IMR-90 (cell line): Measurements from ENCODE around the gene METTL2B. TPM values are rescaled to one million over a fixed set of nuclear protein-coding genes. Genes with fewer than 3 reads are reported as not detected.
"Not testable (repeated sequence)": the region's sequence is repeated elsewhere in the genome, so short reads cannot be mapped to it uniquely, and the experiment has no call there.

Experiments
- ATAC-seq: fragments of 200-7000 bp; cut with Tn5 transposase; 2 replicates; pipeline ENCODE4 v1.9.1; 2020; ENCODE audit warnings: low read depth, mild to moderate bottlenecking, moderate library complexity
- Bru-seq: library from RNA; stranded (reverse); fragments of 400-500 nt; gene quantifications from one replicate; lab custom pipeline; 2021; lab: Mats Ljungman, UMichigan
- BruChase-seq, 2 experiments: library from RNA; stranded (reverse); fragments of 400-500 nt; gene quantifications; one replicate each; lab custom pipeline; 2021; lab: Mats Ljungman, UMichigan
- BruUV-seq: library from RNA; stranded (reverse); fragments of 400-500 nt; replicated peaks from 2 replicates; lab custom pipeline; 2021; lab: Mats Ljungman, UMichigan
- CTCF ChIA-PET: fragments of 300-600 bp; formaldehyde crosslinking; extraction: SDS; loops from one replicate; lab custom pipeline; 2021; ENCODE audit warnings: antibody characterized with exemption; lab: Yijun Ruan, JAX
- POLR2A ChIA-PET: fragments of 300-600 bp; sonication (Branson Sonifier 250); formaldehyde crosslinking; loops from one replicate; lab custom pipeline; 2022; ENCODE audit warnings: antibody characterized with exemption; ENCODE audit not compliant: unreplicated experiment; lab: Charles Lee
- DNase-seq: peaks from one replicate; pipeline ENCODE4 v3.0.0; 2013
- H2AFZ ChIP-seq: replicated peaks from 2 replicates; pipeline ENCODE3; 2013; ENCODE audit warnings: low read length, mild to moderate bottlenecking; ENCODE audit not compliant: poor library complexity
- H2AK5ac ChIP-seq: 2 replicates; pipeline ENCODE4 v1.6.1; 2013; ENCODE audit warnings: low read depth, low read length, inconsistent platforms
- H2AK9ac ChIP-seq: replicated peaks from 2 replicates; pipeline ENCODE3; 2013; ENCODE audit warnings: mild to moderate bottlenecking, low read depth, low read length, moderate library complexity; ENCODE audit not compliant: poor library complexity
- H2BK120ac ChIP-seq: 2 replicates; pipeline ENCODE4 v1.6.1; 2013; ENCODE audit warnings: low read depth, low read length, inconsistent platforms
- H2BK15ac ChIP-seq: 3 replicates; pipeline ENCODE4 v1.6.1; 2013; ENCODE audit warnings: low read depth, low read length, inconsistent platforms
- H2BK20ac ChIP-seq: 2 replicates; pipeline ENCODE4 v1.6.1; 2013; ENCODE audit warnings: low read depth, mild to moderate bottlenecking, inconsistent platforms, low read length, moderate library complexity
- H2BK5ac ChIP-seq: 2 replicates; pipeline ENCODE4 v1.6.1; 2013; ENCODE audit warnings: mild to moderate bottlenecking, low read depth, low read length, inconsistent platforms; ENCODE audit not compliant: poor library complexity, severe bottlenecking
- H3K14ac ChIP-seq: replicated peaks from 2 replicates; pipeline ENCODE4 v1.6.1; 2013; ENCODE audit warnings: low read depth, low read length, inconsistent platforms
- H3K18ac ChIP-seq: 2 replicates; pipeline ENCODE4 v1.6.1; 2013; ENCODE audit warnings: low read depth, low read length, control low read depth
- H3K23ac ChIP-seq: 2 replicates; pipeline ENCODE4 v1.6.1; 2013; ENCODE audit warnings: low read depth, low read length, inconsistent platforms
- H3K27ac ChIP-seq: 2 replicates; pipeline ENCODE4 v1.5.1; 2013; ENCODE audit warnings: mild to moderate bottlenecking, control low read depth, low read length; ENCODE audit not compliant: insufficient read depth
- H3K27me3 ChIP-seq: 2 replicates; pipeline ENCODE4 v1.6.1; 2013; ENCODE audit warnings: low read length; ENCODE audit not compliant: control insufficient read depth, insufficient read depth
- H3K36me3 ChIP-seq: 2 replicates; pipeline ENCODE4 v1.6.1; 2013; ENCODE audit warnings: low read length, mixed read lengths; ENCODE audit not compliant: control insufficient read depth, insufficient read depth
- H3K4ac ChIP-seq: 2 replicates; pipeline ENCODE4 v1.6.1; 2013; ENCODE audit warnings: low read depth, low read length, inconsistent platforms
- H3K4me1 ChIP-seq: 2 replicates; pipeline ENCODE4 v1.6.1; 2013; ENCODE audit warnings: low read length, mixed read lengths; ENCODE audit not compliant: control insufficient read depth, insufficient read depth
- H3K4me2 ChIP-seq: 2 replicates; pipeline ENCODE4 v1.6.1; 2013; ENCODE audit warnings: low read depth, mild to moderate bottlenecking, control low read depth, low read length, moderate library complexity
- H3K4me3 ChIP-seq: 2 replicates; pipeline ENCODE4 v1.5.1; 2013; ENCODE audit warnings: low read depth, mild to moderate bottlenecking, control low read depth, low read length, moderate library complexity; ENCODE audit not compliant: insufficient read depth
- H3K56ac ChIP-seq: 2 replicates; pipeline ENCODE4 v1.6.1; 2013; ENCODE audit warnings: low read length, inconsistent platforms; ENCODE audit not compliant: insufficient read depth; ENCODE audit errors: extremely low read depth
- H3K79me1 ChIP-seq, 2 experiments: 2 replicates each; pipeline ENCODE4 v1.6.1; 2013; ENCODE audit warnings: low read length in 2 of 2, inconsistent platforms in 1 of 2, low read depth in 1 of 2
- H3K9ac ChIP-seq: 2 replicates; pipeline ENCODE4 v1.6.1; 2013; ENCODE audit warnings: low read depth, low read length, control low read depth
- H3K9me1 ChIP-seq: 2 replicates; pipeline ENCODE4 v1.6.1; 2013; ENCODE audit warnings: low read length, inconsistent platforms; ENCODE audit not compliant: insufficient read depth
- H3K9me3 ChIP-seq: 2 replicates; pipeline ENCODE4 v1.6.1; 2013; ENCODE audit warnings: low read length; ENCODE audit not compliant: control insufficient read depth, insufficient read depth
- H4K20me1 ChIP-seq: 2 replicates; pipeline ENCODE4 v1.6.1; 2013; ENCODE audit warnings: low read length, inconsistent platforms; ENCODE audit not compliant: insufficient read depth
- H4K5ac ChIP-seq: 2 replicates; pipeline ENCODE4 v1.6.1; 2013; ENCODE audit warnings: mild to moderate bottlenecking, low read depth, low read length, control low read depth
- H4K8ac ChIP-seq, 2 experiments: 2 replicates each; pipeline ENCODE4 v1.6.1; 2013; ENCODE audit warnings: low read depth in 2 of 2, low read length in 2 of 2, control low read depth in 1 of 2, inconsistent platforms in 1 of 2
- H4K91ac ChIP-seq: 2 replicates; pipeline ENCODE4 v1.6.1; 2013; ENCODE audit warnings: low read depth, low read length, inconsistent platforms; ENCODE audit not compliant: insufficient read depth
- CEBPB ChIP-seq: IDR thresholded peaks from 2 replicates; pipeline ENCODE4 v1.6.1; 2012; ENCODE audit warnings: low read depth, low read length, improper control_type of control experiment
- MAZ ChIP-seq: IDR thresholded peaks from 2 replicates; pipeline ENCODE4 v1.6.1; 2012; ENCODE audit warnings: low read depth, mild to moderate bottlenecking, low read length, improper control_type of control experiment, moderate library complexity, borderline replicate concordance
- MXI1 ChIP-seq: IDR thresholded peaks from 2 replicates; pipeline ENCODE4 v1.6.1; 2012; ENCODE audit warnings: low read depth, mild to moderate bottlenecking, low read length, moderate library complexity, borderline replicate concordance
- POLR2A ChIP-seq: IDR thresholded peaks from 2 replicates; pipeline ENCODE4 v1.6.1; 2012; ENCODE audit warnings: mild to moderate bottlenecking, low read depth, low read length
- RAD21 ChIP-seq: IDR thresholded peaks from 2 replicates; pipeline ENCODE4 v1.6.1; 2012; ENCODE audit warnings: low read length, improper control_type of control experiment
- WGBS, 2 experiments: methylation state at CpG; one replicate each; pipeline versions ENCODE4 v1.1.5 to v1.1.7; 2013; ENCODE audit warnings: missing lambda C conversion rate in 2 of 2; ENCODE audit not compliant: insufficient read length in 1 of 2; ENCODE audit errors: extremely low coverage in 2 of 2; 5-methylcytosine and 5-hydroxymethylcytosine counted together
- dilution Hi-C: fragments of 300-500 bp; cut with HindIII; formaldehyde crosslinking; loops from one replicate; pipeline ENCODE4 v1.14.3; 2018; ENCODE audit warnings: low sequenced_read_pairs; ENCODE audit not compliant: unreplicated experiment
- in situ Hi-C: fragments of 300-500 bp; cut with MboI; formaldehyde crosslinking; loops from 3 replicates; pipeline ENCODE4 v1.14.3; 2019; ENCODE audit warnings: low sequenced_read_pairs, inconsistent platforms, mixed read lengths
- intact Hi-C: fragments of 100-400 bp; cut with micrococcal nuclease; formaldehyde crosslinking; loops from 2 replicates; pipeline ENCODE4 v1.10.0; 2022
- long read RNA-seq: library from polyadenylated mRNA; unstranded; transcript quantifications from one replicate; pipeline ENCODE4 v2.0.0, GENCODE V29; 2021; ENCODE audit not compliant: unreplicated experiment
- polyA plus RNA-seq, 3 experiments: library from polyadenylated mRNA; depleted of rRNA; stranded (reverse); fragments of >200 nt; gene quantifications; 2 replicates each; pipeline ENCODE4 v1.2.3, GENCODE V29; 2012; ENCODE audit warnings: low replicate concordance in 1 of 3
- total RNA-seq: library from RNA; depleted of rRNA; stranded (reverse); fragments of >200 nt; gene quantifications from 2 replicates; pipeline ENCODE4 v1.2.3, GENCODE V29; 2012; rRNA removed
- TF ChIP-seq, protein P1 (sequence below): conservative IDR thresholded peaks from 2 replicates; pipeline ENCODE4 v1.5.1; 2012; ENCODE audit warnings: mild to moderate bottlenecking, low read depth, low read length, improper control_type of control experiment

Gene METTL2B, protein sequence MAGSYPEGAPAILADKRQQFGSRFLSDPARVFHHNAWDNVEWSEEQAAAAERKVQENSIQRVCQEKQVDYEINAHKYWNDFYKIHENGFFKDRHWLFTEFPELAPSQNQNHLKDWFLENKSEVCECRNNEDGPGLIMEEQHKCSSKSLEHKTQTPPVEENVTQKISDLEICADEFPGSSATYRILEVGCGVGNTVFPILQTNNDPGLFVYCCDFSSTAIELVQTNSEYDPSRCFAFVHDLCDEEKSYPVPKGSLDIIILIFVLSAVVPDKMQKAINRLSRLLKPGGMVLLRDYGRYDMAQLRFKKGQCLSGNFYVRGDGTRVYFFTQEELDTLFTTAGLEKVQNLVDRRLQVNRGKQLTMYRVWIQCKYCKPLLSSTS
- total RNA-seq (34.2 and 45.8 TPM in 2 replicates), polyA plus RNA-seq (2012; rRNA removed) (14.1 and 18.0 TPM in 2 replicates), Bru-seq, nascent RNA (percentile 80 among the genes with signal in this experiment), BruChase-seq, experiment 1, labeled RNA remaining after a 6-hour chase (percentile 94 among the genes with signal in this experiment), BruChase-seq, experiment 2, labeled RNA remaining after a 2-hour chase (percentile 90 among the genes with signal in this experiment)
- 7.1 and 7.9 TPM in 2 replicates for polyA plus RNA-seq (2012; cell fraction: cytosol; rRNA removed)
- 6.4 and 18.4 TPM in 2 replicates for polyA plus RNA-seq (2012; cell fraction: nucleus; rRNA removed; ENCODE audit: low replicate concordance)
- long read RNA-seq, transcript METTL2B-201 (9 exons, 2,182 nt), result major isoform, 6 of 18 reads
- long read RNA-seq, partial matches to known transcripts, result 4 of 18 reads
- long read RNA-seq, other reads (novel, unspliced or antisense), result 4 of 18 reads

DNA sequence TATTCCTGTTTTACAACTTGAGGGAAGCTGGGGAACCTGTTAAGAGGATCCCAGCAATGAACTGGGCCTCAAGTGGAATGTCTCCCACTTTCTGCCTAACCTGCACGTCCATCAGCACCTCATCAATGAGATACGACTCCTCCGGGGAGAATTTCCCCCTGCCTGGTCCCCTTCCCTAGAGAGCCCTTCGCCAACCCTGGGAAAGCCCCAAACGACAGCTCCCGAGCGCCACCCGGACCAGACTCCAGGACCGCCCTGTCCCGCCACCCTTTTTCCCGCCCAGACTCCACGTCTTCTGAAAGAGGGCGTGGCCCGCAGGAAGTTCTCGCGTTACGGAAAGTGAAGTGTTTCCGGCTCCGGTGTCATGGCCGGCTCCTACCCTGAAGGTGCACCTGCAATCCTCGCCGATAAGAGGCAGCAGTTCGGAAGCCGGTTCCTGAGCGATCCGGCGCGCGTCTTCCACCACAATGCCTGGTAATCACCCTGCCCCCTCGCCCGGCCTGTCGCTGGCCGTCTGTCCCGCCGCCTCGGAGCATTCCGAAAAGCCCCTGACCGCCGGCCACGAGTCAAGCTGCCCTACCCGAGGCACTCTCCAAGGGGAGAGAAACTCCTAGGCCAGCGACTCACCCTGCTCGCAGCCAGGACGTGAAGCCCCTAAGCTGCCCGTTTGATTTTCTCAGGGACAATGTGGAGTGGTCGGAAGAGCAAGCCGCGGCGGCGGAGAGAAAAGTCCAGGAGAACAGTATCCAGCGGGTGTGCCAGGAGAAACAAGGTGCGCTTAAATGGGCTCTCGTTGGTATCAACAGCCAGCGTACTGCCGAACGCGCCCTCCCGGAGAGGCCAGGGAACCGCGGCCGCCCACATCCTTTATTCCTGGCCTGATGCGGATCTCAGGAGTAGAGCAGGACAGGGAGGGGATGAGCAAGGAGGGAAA is at the start of gene METTL2B:
TSS of gene METTL2B (plus strand) at position 347 of the 934 bp plus-strand sequence. CDS start at position 365, 18 bp downstream.
- WGBS, 2 experiments, result 0% methylated on average over 19 of the region's 62 CpGs; no CpG with 5 or more reads in 1 of the 2 experiments

More for the DNA sequence above, at the start of gene METTL2B:
- peak within 1 kb of the TSS; percentile 53 for H4K91ac ChIP-seq
- H3K4me3 ChIP-seq, result peak within 1 kb of the TSS; percentile 75
- H3K27ac ChIP-seq, result peak within 1 kb of the TSS; percentile 83
- intact Hi-C loops, result loop anchor here (5.0 kb wide), 1 partner anchor 406 kb away; no protein-coding TSS in a partner anchor
- H3K4me1 ChIP-seq, H3K23ac ChIP-seq, H2AK9ac ChIP-seq, in situ Hi-C loops, H4K20me1 ChIP-seq, H2BK20ac ChIP-seq, H3K9me3 ChIP-seq, H3K9me1 ChIP-seq, H3K27me3 ChIP-seq, H2BK15ac ChIP-seq, POLR2A ChIA-PET, dilution Hi-C loops, H3K18ac ChIP-seq, BruUV-seq: not testable (repeated sequence)
- H3K9ac ChIP-seq, result peak within 1 kb of the TSS; percentile 90
- H2BK5ac ChIP-seq, result peak within 1 kb of the TSS; percentile 35
- ATAC-seq (peak; percentile 95), DNase-seq (peak; percentile 88)
- CTCF ChIA-PET, result interaction anchor here (1.1 kb wide), 1 partner anchor 16 kb away, joined by 5 read pairs; no protein-coding TSS in a partner anchor
- H3K4ac ChIP-seq, result peak within 1 kb of the TSS; percentile 72
- peak within 1 kb of the TSS; percentile 96 to 99 for H4K8ac ChIP-seq
- H3K79me1 ChIP-seq, result peaks cover 13 to 23% of the 10 kb centered on the region in 2 experiments
- peak within 1 kb of the TSS; percentile 25 for H3K56ac ChIP-seq
- H2AFZ ChIP-seq, result peak within 1 kb of the TSS; percentile 84
- peak within 1 kb of the TSS; percentile 41; the same call in 1 of the 2 replicates for H2BK120ac ChIP-seq
- peaks cover 11% of the 10 kb centered on the region for H3K36me3 ChIP-seq
- peak within 1 kb of the TSS; percentile 68 for H4K5ac ChIP-seq
- peak within 1 kb of the TSS; percentile 34 for H3K14ac ChIP-seq
- TF ChIP-seq CEBPB (0 out of 2 replicates have a peak, but pooled peaks have one; percentile 6), POLR2A (peak; percentile 66; the same call in 1 of the 2 replicates), MAZ (0 out of 2 replicates have a peak, but pooled peaks have one; percentile 16), RAD21 (peak; percentile 25; the same call in 1 of the 2 replicates), MXI1 (peak; percentile 77; the same call in 1 of the 2 replicates)
- TF ChIP-seq, protein P1, sequence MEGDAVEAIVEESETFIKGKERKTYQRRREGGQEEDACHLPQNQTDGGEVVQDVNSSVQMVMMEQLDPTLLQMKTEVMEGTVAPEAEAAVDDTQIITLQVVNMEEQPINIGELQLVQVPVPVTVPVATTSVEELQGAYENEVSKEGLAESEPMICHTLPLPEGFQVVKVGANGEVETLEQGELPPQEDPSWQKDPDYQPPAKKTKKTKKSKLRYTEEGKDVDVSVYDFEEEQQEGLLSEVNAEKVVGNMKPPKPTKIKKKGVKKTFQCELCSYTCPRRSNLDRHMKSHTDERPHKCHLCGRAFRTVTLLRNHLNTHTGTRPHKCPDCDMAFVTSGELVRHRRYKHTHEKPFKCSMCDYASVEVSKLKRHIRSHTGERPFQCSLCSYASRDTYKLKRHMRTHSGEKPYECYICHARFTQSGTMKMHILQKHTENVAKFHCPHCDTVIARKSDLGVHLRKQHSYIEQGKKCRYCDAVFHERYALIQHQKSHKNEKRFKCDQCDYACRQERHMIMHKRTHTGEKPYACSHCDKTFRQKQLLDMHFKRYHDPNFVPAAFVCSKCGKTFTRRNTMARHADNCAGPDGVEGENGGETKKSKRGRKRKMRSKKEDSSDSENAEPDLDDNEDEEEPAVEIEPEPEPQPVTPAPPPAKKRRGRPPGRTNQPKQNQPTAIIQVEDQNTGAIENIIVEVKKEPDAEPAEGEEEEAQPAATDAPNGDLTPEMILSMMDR, result peak; percentile 50
- H3K4me2 ChIP-seq, result peak within 1 kb of the TSS; percentile 99
- H2AK5ac ChIP-seq, result peak within 1 kb of the TSS; percentile 67
